NOMO-1 treated with dmso at 0.1 percent for 144 hours (cell line): Measurements from ENCODE around the gene RIMS1.
A peak's percentile ranks its signal among the peaks of the same experiment; 100 is the strongest.
"Not testable (repeated sequence)": the region's sequence is repeated elsewhere in the genome, so short reads cannot be mapped to it uniquely, and the experiment has no call there.

Experiments
- DNase-seq: peaks from one replicate; lab custom pipeline; 2025; ENCODE audit not compliant: unreplicated experiment; lab: John Stamatoyannopoulos, UW

RIMS1 gene

GRCh38 chr6:72324591-72324990, 438.2 kb downstream of the RIMS1 start:
- no peak for DNase-seq

DNA sequence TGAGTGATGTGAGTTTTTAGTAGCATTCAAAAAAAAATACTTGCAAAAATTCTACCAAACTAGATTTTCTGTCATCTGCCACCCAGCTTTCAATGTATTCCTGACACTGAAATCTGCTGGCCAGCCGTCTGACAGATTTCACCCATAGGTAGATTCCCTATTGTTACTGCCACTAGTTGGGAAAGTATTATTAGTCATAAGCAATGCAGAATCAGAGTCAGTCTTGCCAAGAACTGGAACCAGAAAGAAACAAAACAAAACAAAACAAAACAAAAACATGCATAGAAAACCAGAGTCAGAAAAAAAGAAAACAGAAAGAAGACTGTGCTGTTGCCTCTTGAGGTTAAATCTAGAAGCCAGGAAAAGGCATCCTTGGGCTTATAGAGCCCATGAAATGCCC, 442.4 kb downstream of the RIMS1 start:
- DNase-seq: no peak

- not testable (repeated sequence) for DNase-seq
These were observed 448.9 kb downstream of the RIMS1 start for GRCh38 chr6:72335203-72335602.

GRCh38 chr6:72348926-72349325, 462.6 kb downstream of the RIMS1 start:
- no peak for DNase-seq

- DNase-seq: no peak
These were observed 464.0 kb downstream of the RIMS1 start for GRCh38 chr6:72350296-72350881.

GRCh38 chr6:72363844-72364740, 477.7 kb downstream of the RIMS1 start:
- no peak for DNase-seq

DNA sequence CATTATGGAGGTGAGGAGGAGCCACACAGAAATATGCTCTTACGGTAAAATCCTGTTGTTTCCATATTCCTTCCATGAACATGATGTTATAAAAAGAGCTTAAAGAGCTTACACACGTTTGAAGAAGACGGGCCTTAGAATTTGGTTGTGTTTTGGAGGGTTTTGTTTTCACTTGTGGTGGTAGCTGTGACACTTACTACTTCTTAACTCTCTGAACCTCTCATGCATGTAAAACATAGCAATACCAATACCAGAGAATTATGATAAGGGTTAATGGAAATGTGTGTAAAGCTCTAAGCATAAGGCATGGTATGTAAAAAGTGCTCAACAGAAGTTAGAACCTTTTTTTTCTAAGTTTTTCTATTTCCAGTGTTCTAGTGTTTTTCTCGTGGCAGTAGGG, 479.4 kb downstream of the RIMS1 start:
- no peak for DNase-seq

GRCh38 chr6:72367439-72367838, 481.1 kb downstream of the RIMS1 start:
- DNase-seq: no peak

DNA sequence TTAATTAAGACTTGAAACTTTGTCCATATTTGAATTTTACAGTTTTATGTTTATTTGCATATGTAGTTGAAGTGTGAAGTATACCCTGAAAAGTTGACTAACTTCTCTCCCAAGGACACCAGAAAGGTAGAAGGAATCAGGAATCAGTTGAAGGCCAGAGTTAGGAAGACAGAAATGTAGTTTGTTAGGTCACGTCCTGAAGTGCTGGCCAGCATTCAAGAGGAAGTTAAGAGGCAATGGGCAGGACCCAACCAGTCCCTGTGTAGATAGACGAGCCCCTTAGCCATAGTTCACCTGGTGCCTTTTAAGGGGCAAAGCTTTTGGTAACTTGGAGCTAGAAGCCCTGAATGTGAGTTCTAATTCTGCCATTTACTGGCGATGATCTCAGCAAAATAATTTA, 485.1 kb downstream of the RIMS1 start:
- no peak for DNase-seq

GRCh38 chr6:72374172-72374571, 487.8 kb downstream of the RIMS1 start:
- no peak for DNase-seq

DNA sequence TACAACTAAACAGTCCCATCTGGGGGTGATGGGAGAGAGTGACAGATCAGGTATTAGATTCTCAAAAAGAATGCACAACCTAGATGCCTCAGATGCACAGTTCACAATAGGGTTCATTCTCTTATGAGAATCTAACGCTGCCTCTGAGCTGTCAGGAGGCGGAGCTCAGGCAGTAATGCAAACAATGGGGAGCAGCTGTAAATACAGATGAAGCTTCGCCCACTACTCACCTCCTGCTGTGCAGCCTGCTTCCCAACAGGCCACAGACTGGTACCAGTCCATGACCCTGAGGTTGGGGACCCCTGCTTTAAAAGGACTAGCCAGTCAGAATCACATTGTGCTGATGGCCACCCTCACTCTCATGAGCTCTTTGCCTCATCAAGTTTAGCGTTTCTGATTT, 488.5 kb downstream of the RIMS1 start:
- DNase-seq: no peak

DNA sequence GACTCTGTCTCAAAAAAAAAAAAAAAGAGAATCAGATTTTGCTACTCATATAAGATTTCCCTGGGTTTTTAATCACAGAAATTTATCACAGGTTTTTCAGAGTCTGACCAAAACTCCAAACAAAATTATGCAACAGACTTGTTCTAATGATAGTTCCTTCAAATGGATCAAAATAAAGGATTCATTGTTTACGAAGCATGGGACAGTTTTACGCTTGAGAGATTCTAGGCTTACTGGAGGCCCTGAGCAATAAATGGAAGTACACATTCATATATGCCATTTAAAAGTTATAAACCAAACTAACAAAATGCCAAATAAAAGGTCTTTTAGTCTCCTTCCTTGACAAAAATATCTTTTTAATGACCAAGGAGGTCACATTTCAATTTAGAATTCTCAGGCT, 490.4 kb downstream of the RIMS1 start:
- DNase-seq: no peak

- DNase-seq: no peak
These were observed 494.7 kb downstream of the RIMS1 start for GRCh38 chr6:72381076-72381475.

- no peak for DNase-seq
These were observed 496.5 kb downstream of the RIMS1 start for GRCh38 chr6:72382602-72383529.

DNA sequence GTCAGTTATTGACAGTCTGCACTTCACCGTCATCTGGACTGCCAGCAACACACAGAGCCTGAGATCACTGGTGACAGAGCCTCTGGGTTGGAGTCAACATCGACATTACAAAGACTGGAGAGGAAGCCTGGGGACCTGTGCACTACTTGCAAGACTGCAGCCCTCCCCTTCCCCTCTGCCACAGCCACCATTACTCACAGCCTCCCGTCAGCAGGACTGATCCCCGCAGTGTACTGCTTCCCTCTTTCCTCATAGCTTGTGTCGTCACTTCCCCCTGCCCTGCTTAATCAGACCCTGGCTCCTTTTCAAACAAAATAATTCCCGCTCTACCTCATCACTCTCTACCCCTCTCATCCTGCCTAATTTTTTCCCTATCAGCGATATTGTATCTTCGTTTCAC, 500.0 kb downstream of the RIMS1 start:
- DNase-seq: peak; percentile 2

DNA sequence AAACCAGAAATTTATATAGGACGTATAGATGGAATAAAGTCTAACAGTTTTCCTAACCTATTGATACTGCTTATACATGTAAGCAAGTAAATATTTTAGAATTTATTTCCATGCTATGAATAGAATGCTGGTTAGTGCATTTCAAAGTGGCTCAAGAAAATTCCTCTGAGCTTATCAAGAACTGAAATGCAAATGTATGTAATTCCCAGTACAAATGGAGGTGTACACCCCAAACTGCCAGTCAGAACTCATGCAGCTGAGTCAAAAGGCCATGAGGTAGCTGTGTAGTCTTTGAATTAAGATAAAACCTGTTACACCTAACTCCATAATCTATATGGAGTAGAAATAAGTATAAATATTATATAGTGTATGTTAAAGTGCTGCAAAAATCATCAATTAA, 503.3 kb downstream of the RIMS1 start:
- DNase-seq: no peak

DNA sequence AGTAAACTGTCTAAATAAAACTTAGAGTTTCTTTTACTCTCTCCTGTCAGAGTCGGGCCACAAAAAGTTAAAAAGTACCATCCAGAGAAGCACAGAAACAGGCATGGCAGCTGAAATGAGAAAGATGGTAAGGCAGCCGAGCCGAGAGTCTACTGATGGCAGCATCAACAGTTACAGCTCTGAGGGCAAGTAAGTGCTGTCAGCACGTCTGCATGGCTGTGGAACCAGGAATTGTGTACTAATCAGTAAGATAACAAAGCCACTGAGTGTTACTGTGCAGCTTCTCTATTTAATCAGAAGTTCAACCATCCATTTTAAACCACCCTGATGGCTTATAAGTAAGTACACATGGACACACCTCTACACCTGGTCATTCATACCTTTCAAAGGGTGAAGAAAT, 504.2 kb downstream of the RIMS1 start:
- DNase-seq: no peak

DNA sequence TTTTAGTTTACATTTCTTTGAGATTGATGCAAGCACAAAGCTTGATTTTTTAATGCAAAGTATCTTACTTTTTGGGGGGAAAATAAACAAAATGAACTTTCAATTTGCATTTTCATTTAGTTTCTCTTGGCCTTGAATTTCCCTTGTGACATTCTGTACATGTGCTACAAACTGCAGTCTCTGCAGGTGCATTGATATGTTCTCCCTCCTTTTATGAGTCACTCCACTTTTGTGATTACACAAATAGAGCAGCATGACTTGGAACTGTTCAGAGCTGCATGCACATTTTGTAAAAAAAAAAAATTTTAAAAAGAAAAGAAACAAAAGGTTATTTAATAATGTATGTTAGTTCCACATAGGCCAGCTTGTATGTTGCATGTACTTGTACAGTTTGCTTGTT, 515.5 kb downstream of the RIMS1 start:
- no peak for DNase-seq

DNA sequence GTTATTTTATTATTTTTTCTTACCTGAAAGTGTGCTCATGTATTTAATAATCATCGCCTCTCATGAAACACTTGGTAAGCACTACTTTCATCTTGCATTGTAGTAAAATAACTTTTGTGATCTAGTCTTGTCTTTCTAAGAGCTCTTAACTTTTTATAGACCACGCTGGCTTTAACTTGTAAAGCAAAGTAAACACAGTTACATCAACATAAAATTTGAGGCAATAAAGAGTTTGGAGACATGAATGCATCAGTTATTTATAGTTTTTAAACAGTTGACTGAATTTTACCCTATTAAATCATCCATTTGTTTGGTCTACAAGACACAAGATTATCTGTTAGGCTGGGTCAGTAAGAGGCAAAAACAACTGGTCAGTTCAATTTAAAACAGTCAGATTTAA, 517.1 kb downstream of the RIMS1 start:
- no peak for DNase-seq

GRCh38 chr6:72406517-72406916, 520.2 kb downstream of the RIMS1 start:
- no peak for DNase-seq

DNA sequence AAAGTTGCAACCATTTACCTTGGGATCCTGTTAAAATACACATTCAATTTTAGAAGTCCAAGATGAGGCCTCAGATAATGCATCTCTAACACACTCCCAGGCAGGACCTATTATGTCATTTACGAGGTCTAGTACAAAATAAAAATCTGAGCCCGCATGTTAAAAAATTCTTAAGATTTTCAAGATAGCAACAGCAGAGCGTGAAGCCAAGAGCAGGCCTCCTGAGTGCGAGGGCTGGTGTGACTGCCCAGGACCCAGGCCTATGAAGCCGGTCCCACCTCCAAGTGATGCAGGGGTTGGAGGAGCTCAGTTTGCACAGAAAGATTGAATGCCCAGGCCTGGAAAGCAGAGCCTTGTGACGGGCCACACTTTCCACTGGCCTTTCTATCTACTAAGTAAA, 524.4 kb downstream of the RIMS1 start:
- no peak for DNase-seq
